H1 (cell line): ENCODE measurements around the gene C9orf50. TPM values are rescaled to one million over a fixed set of nuclear protein-coding genes. Genes with fewer than 3 reads are reported as not detected.

Experiments
- CTCF ChIA-PET: fragments of 300-600 bp; sonication (Branson Sonifier 250); formaldehyde crosslinking; loops from one replicate; lab custom pipeline; 2021; ENCODE audit not compliant: partially characterized antibody; lab: Charles Lee
- POLR2A ChIA-PET: fragments of 300-600 bp; sonication (Branson Sonifier 250); formaldehyde crosslinking; loops from one replicate; lab custom pipeline; 2021; ENCODE audit warnings: inconsistent platforms; ENCODE audit not compliant: partially characterized antibody; lab: Charles Lee
- DNase-seq, 2 experiments: peaks; one replicate each; pipeline versions ENCODE4 v3.0.0 to v3.0.0-alpha.2; 2010 to 2022; ENCODE audit warnings: low spot score in 2 of 2, low read depth in 1 of 2, mixed read lengths in 1 of 2
- FAIRE-seq: peaks from 2 replicates; lab custom pipeline; 2011; peaks lifted over from hg19 to GRCh38; lab: Jason Lieb, UNC
- H2AFZ ChIP-seq: 2 replicates; pipeline ENCODE4 v1.8.1; 2012; ENCODE audit warnings: low read length, inconsistent platforms
- H2AK5ac ChIP-seq: 2 replicates; pipeline ENCODE4 v1.6.1; 2013; ENCODE audit warnings: low read depth, low read length
- H2BK120ac ChIP-seq: replicated peaks from 2 replicates; pipeline ENCODE3; 2013; ENCODE audit warnings: low read depth, low read length, inconsistent platforms
- H2BK12ac ChIP-seq: 2 replicates; pipeline ENCODE4 v1.6.1; 2013; ENCODE audit warnings: low read depth, low read length
- H2BK15ac ChIP-seq: 2 replicates; pipeline ENCODE4 v1.6.1; 2013; ENCODE audit warnings: low read length
- H2BK20ac ChIP-seq: 2 replicates; pipeline ENCODE4 v1.6.1; 2013; ENCODE audit warnings: low read length
- H2BK5ac ChIP-seq: 2 replicates; pipeline ENCODE4 v1.6.1; 2013; ENCODE audit warnings: low read depth, low read length
- H3K14ac ChIP-seq: 2 replicates; pipeline ENCODE4 v1.6.1; 2013; ENCODE audit warnings: inconsistent platforms; ENCODE audit not compliant: insufficient read length
- H3K18ac ChIP-seq: 2 replicates; pipeline ENCODE4 v1.6.1; 2013; ENCODE audit warnings: low read length; ENCODE audit errors: extremely low read depth
- H3K23ac ChIP-seq: 2 replicates; pipeline ENCODE4 v1.6.1; 2013; ENCODE audit warnings: inconsistent platforms; ENCODE audit not compliant: insufficient read length
- H3K23me2 ChIP-seq: 2 replicates; pipeline ENCODE4 v1.6.1; 2013; ENCODE audit warnings: low read depth, low read length
- H3K27ac ChIP-seq: 2 replicates; pipeline ENCODE4 v1.6.1; 2011; ENCODE audit warnings: low read depth, low read length, inconsistent platforms
- H3K27me3 ChIP-seq, 4 experiments: replicated peaks in 1 of 4; 1 replicate in 1 of 4; 2 replicates in 3 of 4; pipeline versions ENCODE4 v1.6.1 to v1.8.1; 2011 to 2013; ENCODE audit warnings: low read length in 3 of 4, mild to moderate bottlenecking in 3 of 4, inconsistent platforms in 2 of 4, mixed read lengths in 2 of 4, moderate library complexity in 1 of 4; ENCODE audit not compliant: control insufficient read depth in 3 of 4, insufficient read depth in 3 of 4; ENCODE audit errors: extremely low read depth in 1 of 4
- H3K36me3 ChIP-seq, 4 experiments: 2 replicates each; pipeline versions ENCODE4 v1.6.1 to v1.8.1; 2011 to 2013; ENCODE audit warnings: mild to moderate bottlenecking in 4 of 4, low read length in 3 of 4, moderate library complexity in 2 of 4, control low read depth in 1 of 4, inconsistent platforms in 1 of 4; ENCODE audit not compliant: insufficient read depth in 4 of 4, control insufficient read depth in 2 of 4
- H3K4ac ChIP-seq: replicated peaks from 2 replicates; pipeline ENCODE3; 2013; ENCODE audit warnings: low read length, low read depth, mixed read lengths, inconsistent platforms; ENCODE audit not compliant: insufficient read length
- H3K4me1 ChIP-seq, 4 experiments: replicated peaks in 1 of 4; 1 replicate in 1 of 4; 2 replicates in 3 of 4; pipeline versions ENCODE4 v1.6.1 to v1.8.1; 2011 to 2013; ENCODE audit warnings: low read length in 3 of 4, inconsistent platforms in 2 of 4, mixed read lengths in 1 of 4; ENCODE audit not compliant: insufficient read depth in 4 of 4, control insufficient read depth in 3 of 4
- H3K4me2 ChIP-seq, 2 experiments: 2 replicates each; pipeline versions ENCODE4 v1.6.1 to v1.8.1; 2011 to 2013; ENCODE audit warnings: low read depth in 2 of 2, low read length in 2 of 2, control low read depth in 1 of 2, inconsistent platforms in 1 of 2, mild to moderate bottlenecking in 1 of 2; ENCODE audit not compliant: insufficient read depth in 1 of 2
- H3K4me3 ChIP-seq, 4 experiments: fragments of 200-600, 300-600 bp in 1 of 4; sonication (generic), shearing (Covaris generic), sonication (Bioruptor Twin) in 1 of 4; 2 replicates each; pipeline versions ENCODE4 v1.5.1 to v1.8.1; 2011 to 2016; ENCODE audit warnings: low read length in 4 of 4, low read depth in 3 of 4, control low read depth in 2 of 4, inconsistent platforms in 2 of 4, mild to moderate bottlenecking in 2 of 4, mixed read lengths in 1 of 4, moderate library complexity in 1 of 4; ENCODE audit not compliant: insufficient read depth in 2 of 4; ENCODE audit errors: extremely low read depth in 1 of 4
- H3K56ac ChIP-seq: replicated peaks from 2 replicates; pipeline ENCODE3; 2013; ENCODE audit warnings: low read depth, mild to moderate bottlenecking, mixed read lengths, low read length, inconsistent platforms; ENCODE audit not compliant: insufficient read length
- H3K79me1 ChIP-seq: 2 replicates; pipeline ENCODE4 v1.6.1; 2013; ENCODE audit warnings: low read depth, low read length, control low read depth
- H3K79me2 ChIP-seq, 2 experiments: 2 replicates each; pipeline versions ENCODE4 v1.6.1 to v1.8.1; 2012 to 2013; ENCODE audit warnings: low read length in 2 of 2, mild to moderate bottlenecking in 2 of 2, inconsistent platforms in 1 of 2; ENCODE audit not compliant: insufficient read depth in 2 of 2, control insufficient read depth in 1 of 2
- H3K9ac ChIP-seq, 4 experiments: replicated peaks in 1 of 4; 1 replicate in 1 of 4; 2 replicates in 3 of 4; pipeline versions ENCODE4 v1.6.1 to v1.8.1; 2011 to 2013; ENCODE audit warnings: low read depth in 3 of 4, low read length in 3 of 4, control low read depth in 2 of 4, mild to moderate bottlenecking in 2 of 4, moderate library complexity in 2 of 4, inconsistent platforms in 1 of 4; ENCODE audit errors: extremely low read depth in 1 of 4
- H3K9me3 ChIP-seq, 2 experiments: 2 replicates each; pipeline versions ENCODE4 v1.6.1 to v1.8.1; 2012 to 2013; ENCODE audit warnings: mild to moderate bottlenecking in 2 of 2, moderate library complexity in 2 of 2, control low read depth in 1 of 2, inconsistent platforms in 1 of 2, low read depth in 1 of 2, low read length in 1 of 2, mixed read lengths in 1 of 2; ENCODE audit not compliant: insufficient read depth in 2 of 2
- H4K20me1 ChIP-seq, 2 experiments: replicated peaks in 1 of 2; 2 replicates each; pipeline versions ENCODE3 to v1.8.1; 2011 to 2013; ENCODE audit warnings: inconsistent platforms in 2 of 2, low read length in 2 of 2, mild to moderate bottlenecking in 1 of 2; ENCODE audit not compliant: insufficient read depth in 2 of 2, control insufficient read depth in 1 of 2
- H4K5ac ChIP-seq: 2 replicates; pipeline ENCODE4 v1.6.1; 2013; ENCODE audit warnings: low read length, low read depth, mixed read lengths, inconsistent platforms; ENCODE audit not compliant: insufficient read length
- H4K8ac ChIP-seq: 2 replicates; pipeline ENCODE4 v1.8.0; 2013; ENCODE audit warnings: mild to moderate bottlenecking, moderate library complexity, low read length, inconsistent platforms; ENCODE audit not compliant: insufficient read depth; ENCODE audit errors: extremely low read depth
- H4K91ac ChIP-seq: replicated peaks from 2 replicates; pipeline ENCODE3; 2013; ENCODE audit warnings: low read length, mixed read lengths, inconsistent platforms; ENCODE audit not compliant: insufficient read length
- BACH1 ChIP-seq: IDR thresholded peaks from 2 replicates; pipeline ENCODE4 v1.6.1; 2012; ENCODE audit warnings: low read length, improper control_type of control experiment
- EGR1 ChIP-seq: IDR thresholded peaks from 2 replicates; pipeline ENCODE4 v1.6.1; 2011; ENCODE audit warnings: low read depth, low read length, borderline replicate concordance
- KDM5A ChIP-seq: fragments of 200-600 bp; IDR thresholded peaks from 2 replicates; pipeline ENCODE4 v1.7.1; 2012; ENCODE audit warnings: mild to moderate bottlenecking, low read length, inconsistent platforms, mixed read lengths
- NANOG ChIP-seq: IDR thresholded peaks from 2 replicates; pipeline ENCODE4 v1.6.1; 2011; ENCODE audit warnings: low read length, low read depth, mild to moderate bottlenecking, inconsistent platforms; ENCODE audit not compliant: insufficient read depth, poor library complexity, severe bottlenecking
- NRF1 ChIP-seq: IDR thresholded peaks from 2 replicates; pipeline ENCODE4 v1.6.1; 2011; ENCODE audit warnings: mild to moderate bottlenecking, low read depth, low read length, improper control_type of control experiment
- PHF8 ChIP-seq: fragments of 200-600 bp; sonication (generic); conservative IDR thresholded peaks from 2 replicates; pipeline ENCODE4 v1.7.1; 2012; ENCODE audit warnings: low read depth, mild to moderate bottlenecking, inconsistent platforms, low read length, moderate library complexity
- SIN3A ChIP-seq, 2 experiments: IDR thresholded peaks in 1 of 2; conservative IDR thresholded peaks in 1 of 2; 2 replicates each; pipeline ENCODE4 v1.6.1; 2011 to 2012; ENCODE audit warnings: low read length in 2 of 2, improper control_type of control experiment in 1 of 2, low read depth in 1 of 2, mild to moderate bottlenecking in 1 of 2
- SRF ChIP-seq: IDR thresholded peaks from 2 replicates; pipeline ENCODE4 v1.6.1; 2011; ENCODE audit warnings: mild to moderate bottlenecking, low read depth, low read length, moderate library complexity
- YY1 ChIP-seq: IDR thresholded peaks from 2 replicates; pipeline ENCODE4 v1.6.1; 2011; ENCODE audit warnings: low read depth, mild to moderate bottlenecking, low read length
- ZNF274 ChIP-seq: IDR thresholded peaks from 2 replicates; pipeline ENCODE4 v1.7.0; 2012; ENCODE audit warnings: low read length, borderline replicate concordance; ENCODE audit errors: extremely low read depth
- WGBS, 2 experiments: shearing (Covaris generic) in 1 of 2; methylation state at CpG; one replicate each; pipeline versions ENCODE4 v1.1.6 to v1.1.7; 2013 to 2015; ENCODE audit warnings: low lambda C conversion rate in 2 of 2, mixed read lengths in 2 of 2, inconsistent platforms in 1 of 2, low coverage in 1 of 2, missing lambda C conversion rate in 1 of 2; ENCODE audit not compliant: insufficient replicate concordance in 2 of 2, insufficient coverage in 1 of 2, insufficient read length in 1 of 2; ENCODE audit errors: extremely low coverage in 1 of 2, missing lambda C conversion rate in 1 of 2; 5-methylcytosine and 5-hydroxymethylcytosine counted together
- polyA plus RNA-seq, 7 experiments: library from polyadenylated mRNA; depleted of rRNA in 3 of 7; stranded (reverse) in 5 of 7; unstranded in 2 of 7; fragments of >200 nt in 5 of 7; fragments of 200-250 nt in 2 of 7; gene quantifications; 1 replicate in 5 of 7; 2 replicates in 1 of 7; 4 replicates in 1 of 7; pipeline versions ENCODE4 v1.2.1 to v1.2.3, GENCODE V29; 2011 to 2013; ENCODE audit warnings: missing spikeins in 2 of 7, mixed read lengths in 2 of 7
- total RNA-seq: library from RNA; stranded (reverse); fragmentation: NEBNext Ultra II Directional; extraction: Animal tissue kit (Norgen Biotek cat#: 25700); gene quantifications from 2 replicates; pipeline ENCODE4 v1.2.1, GENCODE V29; 2021
- TF ChIP-seq, protein P1 (sequence below): IDR thresholded peaks from 2 replicates; pipeline ENCODE4 v1.6.1; 2012; ENCODE audit warnings: low read length, inconsistent platforms

Gene C9orf50
- total and polyA plus RNA-seq, 2 of the 8 experiments (the other 6 are each of a cell fraction or from before 2014, with no cell fraction given): not detected

DNA sequence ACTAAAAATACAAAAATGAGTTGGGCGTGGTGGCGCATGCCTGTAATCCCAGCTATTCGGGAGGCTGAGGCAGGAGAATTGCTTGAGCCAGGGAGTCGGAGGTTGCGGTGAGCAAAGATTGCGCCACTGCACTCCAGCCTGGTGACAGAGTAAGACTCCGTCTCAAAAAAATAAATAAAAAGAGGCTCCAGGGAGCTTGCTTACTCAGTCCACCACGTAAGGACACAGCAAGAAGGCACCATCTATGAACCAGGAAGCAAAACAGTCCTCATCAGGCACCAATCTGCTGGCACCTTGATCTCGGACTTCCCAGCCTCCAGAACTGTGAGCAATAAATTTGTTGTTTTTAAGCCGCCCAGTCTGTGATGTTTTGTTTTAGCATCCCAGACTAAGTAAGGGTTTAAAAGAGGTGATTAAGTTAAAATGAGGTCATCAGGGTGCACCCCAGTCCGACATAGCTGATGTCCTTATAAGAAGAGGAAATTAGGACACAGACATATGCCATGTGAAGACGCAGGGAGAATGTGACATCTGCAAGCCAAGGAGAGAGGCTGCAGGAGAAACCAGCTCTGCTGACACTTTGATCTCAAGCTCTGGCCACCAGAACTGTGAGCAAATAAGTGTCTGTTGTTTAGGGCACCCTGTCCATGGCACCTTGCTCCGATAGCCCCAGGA lies 45.9 kb downstream of the C9orf50 start:
- ChIA-PET CTCF (interaction anchor here (0.6 to 7.2 kb wide), 5 partner anchors 11 to 433 kb away, joined by 3 to 37 read pairs (median 3); no protein-coding TSS in a partner anchor), POLR2A (no interaction called here)
- 90% methylated on average over 13 of the region's 13 CpGs; no CpG with 5 or more reads in 1 of the 2 experiments for WGBS, 2 experiments
- FAIRE-seq (no peak), DNase-seq (no peak)
- Histone ChIP-seq H2BK12ac (no peak overlapping the region; the same call in 1 of the 2 replicates), H4K5ac (no peak overlapping the region), H3K4ac (no peak overlapping the region), H3K23me2 (peaks cover 6% of the 10 kb centered on the region; the same call in 1 of the 2 replicates), H2AFZ (no peak overlapping the region), H3K27ac (no peak overlapping the region), H3K18ac (no peak overlapping the region), H4K91ac (no peak overlapping the region), H2BK5ac (no peak overlapping the region), H3K79me2 (no peaks in the 10 kb centered on the region), H3K27me3 (no peaks in the 10 kb centered on the region), H3K23ac (no peak overlapping the region), H3K9me3 (peaks cover 0 to 3% of the 10 kb centered on the region in 2 experiments; a peak in 1 of 4 replicates), H2BK20ac (no peak overlapping the region), H3K79me1 (no peaks in the 10 kb centered on the region), H2BK120ac (no peak overlapping the region), H3K4me3 (no peak overlapping the region), H2AK5ac (0 out of 2 replicates have a peak overlapping the region, but pooled peaks have one; percentile 13), H3K9ac (no peak overlapping the region), H3K4me1 (peaks cover 2 to 13% (median 7%) of the 10 kb centered on the region in 4 experiments), H3K4me2 (no peak overlapping the region), H4K20me1 (peaks cover 0 to 6% of the 10 kb centered on the region in 2 experiments), H3K56ac (no peak overlapping the region), H3K36me3 (no peaks in the 10 kb centered on the region), H2BK15ac (no peak overlapping the region), H4K8ac (no peak overlapping the region), H3K14ac (no peak overlapping the region)
- TF ChIP-seq KDM5A (no peak), EGR1 (no peak), ZNF274 (no peak), SRF (no peak), BACH1 (no peak), PHF8 (no peak), NRF1 (no peak), YY1 (no peak), SIN3A (conservative IDR thresholded peaks at IDR 0.05 in 1 of 2, IDR thresholded peaks at IDR 0.05 in 1 of 2; ENCODE audit: low read depth in 1 of 2, low read length in 2 of 2) (no peak), NANOG (no peak)
- TF ChIP-seq, protein P1, sequence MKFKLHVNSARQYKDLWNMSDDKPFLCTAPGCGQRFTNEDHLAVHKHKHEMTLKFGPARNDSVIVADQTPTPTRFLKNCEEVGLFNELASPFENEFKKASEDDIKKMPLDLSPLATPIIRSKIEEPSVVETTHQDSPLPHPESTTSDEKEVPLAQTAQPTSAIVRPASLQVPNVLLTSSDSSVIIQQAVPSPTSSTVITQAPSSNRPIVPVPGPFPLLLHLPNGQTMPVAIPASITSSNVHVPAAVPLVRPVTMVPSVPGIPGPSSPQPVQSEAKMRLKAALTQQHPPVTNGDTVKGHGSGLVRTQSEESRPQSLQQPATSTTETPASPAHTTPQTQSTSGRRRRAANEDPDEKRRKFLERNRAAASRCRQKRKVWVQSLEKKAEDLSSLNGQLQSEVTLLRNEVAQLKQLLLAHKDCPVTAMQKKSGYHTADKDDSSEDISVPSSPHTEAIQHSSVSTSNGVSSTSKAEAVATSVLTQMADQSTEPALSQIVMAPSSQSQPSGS: no peak
